ENCODE results near the gene FBXL20.

- TF ChIP-seq CTCF (IDR thresholded peaks at IDR 0.05), result peak in 1 of 3 experiments; percentile 22
- no peak for TF ChIP-seq POLR2AphosphoS5 (IDR thresholded peaks at IDR 0.05)
- no peak for TF ChIP-seq POLR2A (IDR thresholded peaks at IDR 0.05; ENCODE audit: low read depth)
These were observed 140.1 kb downstream of the FBXL20 start for GRCh38 chr17:39261286-39261685.

Data from esophagus muscularis mucosa (tissue), 3 donors.